Fibroblast of lung (primary cell): Measurements from ENCODE around the gene ANKRD31. TPM values are rescaled to one million over a fixed set of nuclear protein-coding genes. Genes with fewer than 3 reads are reported as not detected.

Experiments
- DNase-seq, 2 donors: peaks; one replicate each; pipeline versions ENCODE4 v3.0.0 to v3.0.0-alpha.2; 2010; ENCODE audit warnings: low read depth in 2 of 2
- H2AFZ ChIP-seq: 2 replicates; pipeline ENCODE4 v1.5.1; 2012; ENCODE audit warnings: low read length, control low read depth, inconsistent platforms
- H3K27ac ChIP-seq: 2 replicates; pipeline ENCODE4 v1.5.1; 2011; ENCODE audit warnings: low read length, control low read depth; ENCODE audit not compliant: insufficient read depth
- H3K27me3 ChIP-seq: 2 replicates; pipeline ENCODE4 v1.5.1; 2011; ENCODE audit warnings: mild to moderate bottlenecking, low read length; ENCODE audit not compliant: control insufficient read depth, insufficient read depth
- H3K36me3 ChIP-seq: 2 replicates; pipeline ENCODE4 v1.5.1; 2011; ENCODE audit warnings: low read length; ENCODE audit not compliant: control insufficient read depth, insufficient read depth
- H3K4me1 ChIP-seq: 2 replicates; pipeline ENCODE4 v1.5.1; 2011; ENCODE audit warnings: low read length; ENCODE audit not compliant: control insufficient read depth, insufficient read depth; ENCODE audit errors: extremely low read depth
- H3K4me2 ChIP-seq: 2 replicates; pipeline ENCODE4 v1.5.1; 2011; ENCODE audit warnings: low read length, control low read depth; ENCODE audit not compliant: insufficient read depth; ENCODE audit errors: extremely low read depth
- H3K4me3 ChIP-seq, 4 experiments: fragments of 200-600 bp in 1 of 4; sonication (generic) in 1 of 4; replicated peaks in 1 of 4; 2 replicates each; pipeline ENCODE4 v1.5.1; 2011 to 2016; ENCODE audit warnings: low read length in 4 of 4, low read depth in 3 of 4, mild to moderate bottlenecking in 3 of 4, control low read depth in 2 of 4, inconsistent platforms in 1 of 4, mixed read lengths in 1 of 4; ENCODE audit not compliant: insufficient read depth in 1 of 4; ENCODE audit errors: control extremely low read depth in 1 of 4
- H3K79me2 ChIP-seq: 2 replicates; pipeline ENCODE4 v1.5.1; 2012; ENCODE audit warnings: mild to moderate bottlenecking, low read length, inconsistent platforms; ENCODE audit not compliant: control insufficient read depth, insufficient read depth
- H3K9ac ChIP-seq: 2 replicates; pipeline ENCODE4 v1.5.1; 2011; ENCODE audit warnings: mild to moderate bottlenecking, low read length, control low read depth; ENCODE audit not compliant: insufficient read depth
- H3K9me3 ChIP-seq: 2 replicates; pipeline ENCODE4 v1.5.1; 2012; ENCODE audit warnings: low read depth, low read length; ENCODE audit not compliant: control insufficient read depth, insufficient read depth
- H4K20me1 ChIP-seq: 2 replicates; pipeline ENCODE4 v1.5.1; 2011; ENCODE audit warnings: low read length; ENCODE audit not compliant: control insufficient read depth, insufficient read depth; ENCODE audit errors: extremely low read depth
- EZH2 ChIP-seq: IDR thresholded peaks from 2 replicates; pipeline ENCODE4 v1.5.1; 2012; ENCODE audit warnings: low read length, control low read depth, mild to moderate bottlenecking; ENCODE audit errors: missing control alignments
- polyA plus RNA-seq, 2 donors: library from polyadenylated mRNA; depleted of rRNA in 1 of 2; stranded (reverse) in 1 of 2; unstranded in 1 of 2; fragments of >200 nt; gene quantifications; 2 replicates each; pipeline ENCODE4 v1.2.1, GENCODE V29; 2011 to 2012; ENCODE audit warnings: missing spikeins in 1 of 2
- total RNA-seq: library from RNA; depleted of rRNA; stranded (reverse); fragments of >200 nt; gene quantifications from 2 replicates; pipeline ENCODE4 v1.2.1, GENCODE V29; 2014
- TF ChIP-seq, protein P1 (sequence below), 2 donors: IDR thresholded peaks in 1 of 2; conservative IDR thresholded peaks in 1 of 2; 1 replicate in 1 of 2; 2 replicates in 1 of 2; pipeline ENCODE4 v1.5.1; 2011 to 2012; ENCODE audit warnings: low read length in 2 of 2, control low read depth in 1 of 2, inconsistent platforms in 1 of 2, low read depth in 1 of 2, mild to moderate bottlenecking in 1 of 2

ANKRD31 gene
- total and polyA plus RNA-seq, 2 donors (not counting 1 experiment from before 2014, with no cell fraction given), result 0.05 to 0.33 TPM

DNA sequence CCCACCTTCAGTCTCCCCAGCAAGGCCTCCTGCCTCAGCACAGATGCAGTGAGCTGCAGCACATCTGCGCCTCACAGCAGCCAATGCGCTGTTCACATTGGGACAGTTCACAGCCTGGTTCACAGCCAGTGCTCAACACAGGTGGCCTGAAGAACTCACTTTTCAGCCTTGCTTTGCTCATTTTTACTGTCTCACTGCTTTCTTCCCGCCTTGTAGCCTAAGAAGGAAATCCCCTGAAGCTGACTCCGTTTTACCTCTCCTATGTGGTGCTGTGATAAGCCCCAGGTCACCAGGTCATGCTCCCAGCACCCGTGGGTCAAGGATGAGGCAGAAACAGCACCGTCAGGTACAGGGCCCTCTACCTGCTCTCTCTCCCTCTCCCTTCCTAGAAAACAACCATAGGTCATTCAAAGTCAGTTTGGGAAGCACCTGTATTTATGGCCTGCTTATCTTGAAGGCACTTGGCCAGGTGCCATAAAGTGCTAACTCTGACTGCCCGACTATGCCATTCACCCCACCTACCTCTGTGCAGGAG is 185.4 kb downstream of the ANKRD31 start:
- Histone ChIP-seq H3K4me3 (peak overlapping the region in 3 of 4 experiments; percentile 66 to 73 (median 66)), H3K9me3 (no peaks in the 10 kb centered on the region), H3K4me2 (peak overlapping the region; percentile 78), H4K20me1 (no peaks in the 10 kb centered on the region), H3K27me3 (no peaks in the 10 kb centered on the region), H2AFZ (no peak overlapping the region), H3K36me3 (no peaks in the 10 kb centered on the region), H3K9ac (no peak overlapping the region), H3K79me2 (peaks cover 22% of the 10 kb centered on the region), H3K27ac (no peak overlapping the region), H3K4me1 (peaks cover 16% of the 10 kb centered on the region)
- no peak for TF ChIP-seq EZH2
- TF ChIP-seq, protein P1, sequence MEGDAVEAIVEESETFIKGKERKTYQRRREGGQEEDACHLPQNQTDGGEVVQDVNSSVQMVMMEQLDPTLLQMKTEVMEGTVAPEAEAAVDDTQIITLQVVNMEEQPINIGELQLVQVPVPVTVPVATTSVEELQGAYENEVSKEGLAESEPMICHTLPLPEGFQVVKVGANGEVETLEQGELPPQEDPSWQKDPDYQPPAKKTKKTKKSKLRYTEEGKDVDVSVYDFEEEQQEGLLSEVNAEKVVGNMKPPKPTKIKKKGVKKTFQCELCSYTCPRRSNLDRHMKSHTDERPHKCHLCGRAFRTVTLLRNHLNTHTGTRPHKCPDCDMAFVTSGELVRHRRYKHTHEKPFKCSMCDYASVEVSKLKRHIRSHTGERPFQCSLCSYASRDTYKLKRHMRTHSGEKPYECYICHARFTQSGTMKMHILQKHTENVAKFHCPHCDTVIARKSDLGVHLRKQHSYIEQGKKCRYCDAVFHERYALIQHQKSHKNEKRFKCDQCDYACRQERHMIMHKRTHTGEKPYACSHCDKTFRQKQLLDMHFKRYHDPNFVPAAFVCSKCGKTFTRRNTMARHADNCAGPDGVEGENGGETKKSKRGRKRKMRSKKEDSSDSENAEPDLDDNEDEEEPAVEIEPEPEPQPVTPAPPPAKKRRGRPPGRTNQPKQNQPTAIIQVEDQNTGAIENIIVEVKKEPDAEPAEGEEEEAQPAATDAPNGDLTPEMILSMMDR (conservative IDR thresholded peaks at IDR 0.05 in 1 of 2, IDR thresholded peaks at IDR 0.05 in 1 of 2; ENCODE audit: low read depth in 1 of 2, low read length in 2 of 2), result no peak
- no peak for DNase-seq

DNA sequence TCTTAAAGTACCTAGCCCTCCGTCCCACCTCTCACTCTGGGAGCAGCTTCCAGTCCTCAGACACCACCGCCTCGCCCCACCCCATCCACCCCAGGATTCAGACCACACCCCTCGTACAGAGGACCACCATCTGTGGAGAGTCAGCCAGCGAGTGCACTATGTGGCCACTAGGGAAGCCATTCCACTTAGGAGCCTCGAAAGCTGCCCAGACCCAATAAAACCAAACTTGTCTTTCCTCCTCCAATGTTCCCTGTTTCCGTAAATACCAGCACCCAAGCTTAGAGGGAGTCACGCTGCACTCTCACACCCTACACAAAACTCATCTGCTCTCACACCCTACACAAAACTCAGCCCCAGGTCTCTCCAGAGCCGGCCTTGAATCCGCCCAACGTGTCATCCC is 186.3 kb downstream of the ANKRD31 start:
- TF ChIP-seq, protein P1 (conservative IDR thresholded peaks at IDR 0.05 in 1 of 2, IDR thresholded peaks at IDR 0.05 in 1 of 2; ENCODE audit: low read depth in 1 of 2, low read length in 2 of 2), result peak; percentile 22 to 45
- TF ChIP-seq EZH2, result no peak
- Histone ChIP-seq H2AFZ (no peak overlapping the region), H3K4me2 (no peak overlapping the region), H3K27me3 (no peaks in the 10 kb centered on the region), H3K79me2 (peaks cover 22% of the 10 kb centered on the region), H3K36me3 (no peaks in the 10 kb centered on the region), H4K20me1 (no peaks in the 10 kb centered on the region), H3K4me3 (no peak overlapping the region), H3K9me3 (no peaks in the 10 kb centered on the region), H3K4me1 (peaks cover 16% of the 10 kb centered on the region), H3K27ac (no peak overlapping the region), H3K9ac (no peak overlapping the region)
- DNase-seq, result peak in 1 of 2 donors; percentile 21

DNA sequence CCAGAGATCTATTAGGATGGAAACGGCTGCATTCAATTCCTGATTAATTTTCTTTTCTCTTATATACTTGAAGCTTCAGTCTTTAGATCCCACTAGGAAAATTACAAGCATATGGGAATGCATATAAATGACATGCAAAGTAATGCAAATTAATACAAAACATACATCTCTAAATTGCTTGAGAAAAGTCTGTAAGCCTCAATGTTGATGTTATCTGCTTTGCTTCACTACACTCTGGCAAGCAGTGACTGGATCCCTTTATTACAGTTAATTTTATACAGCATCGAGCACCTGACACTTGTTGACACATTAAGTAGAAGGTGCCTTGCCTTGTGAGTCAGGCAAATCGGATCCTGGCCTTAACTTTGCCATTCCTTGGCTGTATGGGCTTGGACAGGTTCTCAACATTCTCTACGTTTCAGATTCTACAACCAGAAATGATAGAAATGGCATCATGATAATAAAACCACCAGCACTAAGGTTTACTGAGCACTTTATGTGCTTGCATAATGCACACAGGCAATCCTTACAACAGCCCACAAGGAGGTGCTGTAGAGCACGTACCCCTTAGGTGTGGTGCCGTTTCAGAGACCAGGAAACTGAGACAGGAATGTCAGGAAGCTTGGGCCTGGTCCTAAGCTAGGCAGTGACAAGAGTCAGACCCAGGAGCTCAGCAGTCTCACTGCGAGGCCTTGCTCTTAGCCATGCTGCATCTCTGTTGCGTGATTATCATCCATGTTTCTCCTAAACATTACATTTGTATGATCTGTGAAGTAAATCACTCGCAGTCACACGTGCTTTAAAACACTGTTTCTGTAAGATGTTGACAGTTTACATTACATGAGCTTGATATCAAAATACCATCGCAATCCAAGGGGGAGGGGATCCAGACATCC is 187.0 kb downstream of the ANKRD31 start:
- peak overlapping the region; percentile 38 for H2AFZ ChIP-seq
- TF ChIP-seq, protein P1 (conservative IDR thresholded peaks at IDR 0.05 in 1 of 2, IDR thresholded peaks at IDR 0.05 in 1 of 2; ENCODE audit: low read depth in 1 of 2, low read length in 2 of 2), result peak; percentile 75 to 93
- no peak for TF ChIP-seq EZH2
- no peaks in the 10 kb centered on the region for H3K27me3 ChIP-seq
- no peak overlapping the region for H3K27ac ChIP-seq
- peak; percentile 51 to 61 for DNase-seq
- peaks cover 16% of the 10 kb centered on the region for H3K4me1 ChIP-seq
- H4K20me1 ChIP-seq, result no peaks in the 10 kb centered on the region
- H3K9ac ChIP-seq, result no peak overlapping the region
- no peaks in the 10 kb centered on the region for H3K9me3 ChIP-seq
- H3K4me2 ChIP-seq, result no peak overlapping the region
- no peak overlapping the region for H3K4me3 ChIP-seq
- H3K36me3 ChIP-seq, result no peaks in the 10 kb centered on the region
- peaks cover 22% of the 10 kb centered on the region for H3K79me2 ChIP-seq
